Loucy (cell line): ENCODE data around the gene NANOGP8.

ENCODE experiments used
- CTCF ChIP-seq: fragments of 200-600 bp; sonication (generic); conservative IDR thresholded peaks from 2 replicates; pipeline ENCODE4 v1.5.1; 2014; ENCODE audit warnings: mild to moderate bottlenecking, antibody characterized with exemption, low read length
- EZH2phosphoT487 ChIP-seq: fragments of 200-600 bp; IDR thresholded peaks from 2 replicates; pipeline ENCODE4 v1.6.1; 2018; ENCODE audit warnings: antibody characterized with exemption, mild to moderate bottlenecking, moderate library complexity, borderline replicate concordance

- TF ChIP-seq CTCF (no peak), EZH2phosphoT487 (no peak)
Measured at GRCh38 chr15:35043373-35044095, 41.6 kb downstream of the NANOGP8 start.
